K562 (cell line): ENCODE data around the gene ZNF213. TPM values are rescaled to one million over a fixed set of nuclear protein-coding genes. Genes with fewer than 3 reads are reported as not detected.

ENCODE experiments used
- ARNT ChIP-seq, 2 experiments: fragments of 450-650 bp; IDR thresholded peaks; 2 replicates each; pipeline ENCODE4 v1.6.1; 2016; ENCODE audit warnings: mild to moderate bottlenecking in 1 of 2
- HMGN3 ChIP-seq: IDR thresholded peaks from 2 replicates; pipeline ENCODE4 v1.6.1; 2011; ENCODE audit warnings: borderline replicate concordance, low read depth, mild to moderate bottlenecking, mixed read lengths, low read length; ENCODE audit not compliant: insufficient read length; ENCODE audit errors: extremely low read depth
- MXI1 ChIP-seq: IDR thresholded peaks from 2 replicates; pipeline ENCODE4 v1.6.1; 2011; ENCODE audit warnings: low read depth, mild to moderate bottlenecking, improper control_type of control experiment, low read length
- PML ChIP-seq: IDR thresholded peaks from 2 replicates; pipeline ENCODE4 v1.6.1; 2012; ENCODE audit warnings: low read length, inconsistent platforms
- REST ChIP-seq, 2 experiments: fragments of 450-650 bp; formaldehyde crosslinking in 1 of 2; IDR thresholded peaks; 2 replicates each; pipeline versions ENCODE4 v1.4.0 to v1.6.1; 2014 to 2020; ENCODE audit warnings: mild to moderate bottlenecking in 2 of 2, borderline replicate concordance in 1 of 2, low read depth in 1 of 2
- SAP30 ChIP-seq: fragments of 200-600 bp; sonication (generic); IDR thresholded peaks from 2 replicates; pipeline ENCODE4 v1.6.1; 2012; ENCODE audit warnings: borderline replicate concordance, low read depth, mild to moderate bottlenecking, moderate library complexity, low read length, control low read depth, inconsistent platforms; ENCODE audit not compliant: insufficient read depth, poor library complexity, severe bottlenecking
- SIN3B ChIP-seq: fragments of 450-650 bp; IDR thresholded peaks from 2 replicates; pipeline ENCODE4 v1.6.1; 2017; ENCODE audit warnings: low read depth, mild to moderate bottlenecking, moderate library complexity
- USF2 ChIP-seq: sonication (generic); formaldehyde crosslinking; IDR thresholded peaks from 2 replicates; pipeline ENCODE4 v1.5.0; 2020; ENCODE audit warnings: missing genetic modification reagents
- polyA plus RNA-seq, 8 experiments: library from polyadenylated mRNA; depleted of rRNA in 4 of 8; stranded (reverse) in 5 of 8; unstranded in 3 of 8; fragments of >200 nt; fragmentation: Nextera tagmentation in 2 of 8; fragmentation: Illumina TruSeq in 1 of 8; extraction: Ambion mirVana in 2 of 8; extraction: Trizol in 1 of 8; gene quantifications; 2 replicates each; pipeline versions ENCODE4 v1.2.1 to v1.2.3, GENCODE V29; 2011 to 2014; ENCODE audit warnings: inconsistent platforms in 1 of 8, missing spikeins in 1 of 8
- total RNA-seq, 7 experiments: library from RNA; depleted of rRNA in 6 of 7; stranded (reverse); fragments of >200 nt in 6 of 7; fragmentation: Illumina TruSeq in 2 of 7; extraction: Trizol in 2 of 7; gene quantifications; 2 replicates each; pipeline versions ENCODE4 v1.2.1 to v1.2.3, GENCODE V29; 2011 to 2021; ENCODE audit warnings: low replicate concordance in 1 of 7
- TF ChIP-seq, protein P1 (sequence below): fragments of 450-650 bp; IDR thresholded peaks from 2 replicates; pipeline ENCODE4 v1.6.1; 2016; ENCODE audit warnings: borderline replicate concordance

Gene ZNF213
- total and polyA plus RNA-seq, 9 of the 15 experiments (the other 6 are each of a cell fraction or from before 2014, with no cell fraction given) = 0.49 to 10.0 (median 1.8) TPM

DNA sequence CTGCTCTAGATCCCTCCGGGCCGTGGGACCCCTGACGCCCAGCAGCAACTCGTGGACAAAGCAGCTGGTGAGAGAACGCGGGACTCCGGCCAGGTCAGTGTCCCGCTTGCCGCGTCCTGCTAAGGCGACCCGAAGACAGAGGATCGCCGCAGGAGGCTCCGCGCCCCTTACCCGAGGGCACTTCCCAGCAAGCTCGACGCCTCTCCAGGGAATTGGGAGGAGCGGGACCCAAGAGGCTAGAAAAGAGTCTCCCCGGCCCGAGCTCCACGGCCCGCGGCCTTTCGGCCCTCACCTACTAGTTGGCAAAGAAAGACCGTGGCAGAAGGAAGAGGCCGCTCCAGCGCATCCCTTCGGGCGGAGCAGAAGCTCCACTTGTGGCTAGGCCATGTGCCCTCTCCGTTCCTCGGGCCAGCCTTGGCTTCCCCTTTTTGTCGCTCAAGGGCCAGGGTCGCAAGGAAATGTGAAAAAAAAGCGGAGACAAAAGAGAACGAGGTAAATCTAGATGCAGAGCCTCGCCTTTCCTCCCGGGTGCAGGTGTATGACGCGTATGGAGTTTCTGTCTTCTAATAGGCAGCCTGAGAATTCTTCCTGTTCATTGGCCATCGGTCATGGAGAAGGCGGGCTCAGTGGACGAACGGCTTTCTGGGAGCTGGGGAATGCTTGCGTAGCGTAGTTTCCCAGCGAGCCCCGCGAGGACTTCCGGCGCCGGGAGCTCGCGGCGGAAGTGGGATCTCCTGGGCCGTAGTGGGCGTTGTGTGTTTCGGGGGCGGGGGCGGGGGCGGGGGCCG lies at the start of gene ZNF213 (continued):
- TF ChIP-seq, protein P1, sequence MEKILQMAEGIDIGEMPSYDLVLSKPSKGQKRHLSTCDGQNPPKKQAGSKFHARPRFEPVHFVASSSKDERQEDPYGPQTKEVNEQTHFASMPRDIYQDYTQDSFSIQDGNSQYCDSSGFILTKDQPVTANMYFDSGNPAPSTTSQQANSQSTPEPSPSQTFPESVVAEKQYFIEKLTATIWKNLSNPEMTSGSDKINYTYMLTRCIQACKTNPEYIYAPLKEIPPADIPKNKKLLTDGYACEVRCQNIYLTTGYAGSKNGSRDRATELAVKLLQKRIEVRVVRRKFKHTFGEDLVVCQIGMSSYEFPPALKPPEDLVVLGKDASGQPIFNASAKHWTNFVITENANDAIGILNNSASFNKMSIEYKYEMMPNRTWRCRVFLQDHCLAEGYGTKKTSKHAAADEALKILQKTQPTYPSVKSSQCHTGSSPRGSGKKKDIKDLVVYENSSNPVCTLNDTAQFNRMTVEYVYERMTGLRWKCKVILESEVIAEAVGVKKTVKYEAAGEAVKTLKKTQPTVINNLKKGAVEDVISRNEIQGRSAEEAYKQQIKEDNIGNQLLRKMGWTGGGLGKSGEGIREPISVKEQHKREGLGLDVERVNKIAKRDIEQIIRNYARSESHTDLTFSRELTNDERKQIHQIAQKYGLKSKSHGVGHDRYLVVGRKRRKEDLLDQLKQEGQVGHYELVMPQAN = peak; percentile 24; the same call in 1 of the 2 replicates
- peak in 1 of 2 experiments; percentile 71; a peak in 1 of 4 replicates for TF ChIP-seq ARNT (IDR thresholded peaks at IDR 0.05)
- TF ChIP-seq PML = peak; percentile 80
- peak; percentile 22; the same call in 1 of the 2 replicates for TF ChIP-seq USF2 (CRISPR knock-in tag)
- peak; percentile 92 for TF ChIP-seq SIN3B
- no peak for TF ChIP-seq MXI1
- TF ChIP-seq SAP30 = peak; percentile 4
- TF ChIP-seq HMGN3 = no peak
- no peak for TF ChIP-seq REST (IDR thresholded peaks at IDR 0.05; ENCODE audit: borderline replicate concordance)
- peak; percentile 66; the same call in 1 of the 2 replicates for TF ChIP-seq REST (CRISPR knock-in tag; IDR thresholded peaks at IDR 0.05; ENCODE audit: low read depth)
